Activated effector memory CD4-positive, alpha-beta T cell treated with Interleukin-2 at 50 U/mL for 16 hours (primary cell): ENCODE measurements around the gene GPR84.
A peak's percentile ranks its signal among the peaks of the same experiment; 100 is the strongest.

Experiments used
- DNase-seq: peaks from one replicate; pipeline ENCODE4 v3.0.0-alpha.2; 2020

The GPR84 gene

GRCh38 chr12:54373649-54374561 lies 9.6 kb upstream of the GPR84 start:
- DNase-seq: no peak

GRCh38 chr12:54372113-54372806 lies 8.0 kb upstream of the GPR84 start:
- no peak for DNase-seq

GRCh38 chr12:54371328-54372112 lies 7.2 kb upstream of the GPR84 start:
- no peak for DNase-seq

GRCh38 chr12:54370171-54370730 lies 6.0 kb upstream of the GPR84 start:
- no peak for DNase-seq

- no peak for DNase-seq
These were observed 5.4 kb upstream of the GPR84 start for GRCh38 chr12:54369597-54370131.

- peak; percentile 80 for DNase-seq
These were observed 4.7 kb upstream of the GPR84 start for GRCh38 chr12:54368709-54369596.

- DNase-seq: no peak
These were observed 3.9 kb upstream of the GPR84 start for GRCh38 chr12:54368025-54368708.

GRCh38 chr12:54363618-54364017 lies 668 bp downstream of the GPR84 start:
- no peak for DNase-seq

GRCh38 chr12:54363047-54363446 lies 1.2 kb downstream of the GPR84 start:
- no peak for DNase-seq

GRCh38 chr12:54360717-54361456 lies 3.4 kb downstream of the GPR84 start:
- peak; percentile 30 for DNase-seq

- no peak for DNase-seq
These were observed 4.4 kb downstream of the GPR84 start for GRCh38 chr12:54359762-54360351.

- DNase-seq: peak; percentile 90
These were observed 5.1 kb downstream of the GPR84 start for GRCh38 chr12:54358945-54359761.

- peak; percentile 29 for DNase-seq
These were observed 5.9 kb downstream of the GPR84 start for GRCh38 chr12:54358191-54358944.

- no peak for DNase-seq
These were observed 6.6 kb downstream of the GPR84 start for GRCh38 chr12:54357506-54358190.

- no peak for DNase-seq
These were observed 7.3 kb downstream of the GPR84 start for GRCh38 chr12:54356951-54357356.

GRCh38 chr12:54356228-54356627 lies 8.1 kb downstream of the GPR84 start:
- no peak for DNase-seq

GRCh38 chr12:54355104-54355815 lies 9.0 kb downstream of the GPR84 start:
- DNase-seq: no peak
